ENCODE data around the gene KIAA0232. TPM values are rescaled to one million over a fixed set of nuclear protein-coding genes. Genes with fewer than 3 reads are reported as not detected.

KIAA0232 gene
- total and polyA plus RNA-seq, 12 donors, result 12.8 to 89.6 (median 70.9) TPM

- peaks cover 2 to 60% (median 36%) of the 10 kb centered on the region in 9 donors for H3K4me1 ChIP-seq
- DNase-seq, result no peak
- intact Hi-C loops (cut with DNase I), result no loop called here
- ATAC-seq, result no peak
- WGBS, 2 donors, result 73 to 80% methylated on average over 11 of the region's 11 CpGs
- H3K36me3 ChIP-seq, result no peaks in the 10 kb centered on the region
- no peaks in the 10 kb centered on the region for H3K27me3 ChIP-seq
- no peaks in the 10 kb centered on the region for H3K9me3 ChIP-seq
- H3K27ac ChIP-seq, result no peak overlapping the region
- TF ChIP-seq, protein P1, sequence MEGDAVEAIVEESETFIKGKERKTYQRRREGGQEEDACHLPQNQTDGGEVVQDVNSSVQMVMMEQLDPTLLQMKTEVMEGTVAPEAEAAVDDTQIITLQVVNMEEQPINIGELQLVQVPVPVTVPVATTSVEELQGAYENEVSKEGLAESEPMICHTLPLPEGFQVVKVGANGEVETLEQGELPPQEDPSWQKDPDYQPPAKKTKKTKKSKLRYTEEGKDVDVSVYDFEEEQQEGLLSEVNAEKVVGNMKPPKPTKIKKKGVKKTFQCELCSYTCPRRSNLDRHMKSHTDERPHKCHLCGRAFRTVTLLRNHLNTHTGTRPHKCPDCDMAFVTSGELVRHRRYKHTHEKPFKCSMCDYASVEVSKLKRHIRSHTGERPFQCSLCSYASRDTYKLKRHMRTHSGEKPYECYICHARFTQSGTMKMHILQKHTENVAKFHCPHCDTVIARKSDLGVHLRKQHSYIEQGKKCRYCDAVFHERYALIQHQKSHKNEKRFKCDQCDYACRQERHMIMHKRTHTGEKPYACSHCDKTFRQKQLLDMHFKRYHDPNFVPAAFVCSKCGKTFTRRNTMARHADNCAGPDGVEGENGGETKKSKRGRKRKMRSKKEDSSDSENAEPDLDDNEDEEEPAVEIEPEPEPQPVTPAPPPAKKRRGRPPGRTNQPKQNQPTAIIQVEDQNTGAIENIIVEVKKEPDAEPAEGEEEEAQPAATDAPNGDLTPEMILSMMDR (IDR thresholded peaks at IDR 0.05), result no peak
- no peak overlapping the region for H3K4me3 ChIP-seq
These were observed 13.1 kb upstream of the KIAA0232 start for GRCh38 chr4:6769233-6769988.

- Histone ChIP-seq H3K9me3 (no peaks in the 10 kb centered on the region), H3K4me1 (peaks cover 2 to 60% (median 36%) of the 10 kb centered on the region in 9 donors), H3K27me3 (no peaks in the 10 kb centered on the region), H3K36me3 (no peaks in the 10 kb centered on the region), H3K4me3 (no peak overlapping the region), H3K27ac (peak overlapping the region in 3 of 10 donors; percentile 77 to 87 (median 80))
- TF ChIP-seq, protein P1 (IDR thresholded peaks at IDR 0.05), result no peak
- ATAC-seq (no peak), DNase-seq (no peak)
- intact Hi-C loops (cut with DNase I), result loop anchor here in 2 of 10 donors (5.0 kb wide), 2 partner anchors 38 to 102 kb away; no protein-coding TSS in a partner anchor
- 81 to 85% methylated on average over 7 of the region's 7 CpGs for WGBS, 2 donors
These were observed 12.5 kb upstream of the KIAA0232 start for GRCh38 chr4:6769989-6770420.

- no peak for DNase-seq
- TF ChIP-seq, protein P1 (IDR thresholded peaks at IDR 0.05), result no peak
- WGBS, 2 donors, result 76 to 83% methylated on average over 7 of the region's 7 CpGs
- intact Hi-C loops (cut with DNase I), result loop anchor here in 2 of 10 donors (5.0 kb wide), 2 partner anchors 38 to 102 kb away; no protein-coding TSS in a partner anchor
- no peaks in the 10 kb centered on the region for H3K27me3 ChIP-seq
- no peaks in the 10 kb centered on the region for H3K36me3 ChIP-seq
- peak in 1 of 8 donors; percentile 3 for ATAC-seq
- H3K4me1 ChIP-seq, result peaks cover 2 to 60% (median 36%) of the 10 kb centered on the region in 9 donors
- H3K4me3 ChIP-seq, result no peak overlapping the region
- no peaks in the 10 kb centered on the region for H3K9me3 ChIP-seq
- peak overlapping the region; percentile 26 to 91 (median 82) for H3K27ac ChIP-seq
These were observed 11.8 kb upstream of the KIAA0232 start for GRCh38 chr4:6770581-6771228.

- H3K27ac ChIP-seq, result peak overlapping the region; percentile 58 to 91 (median 82)
- WGBS, 2 donors, result 59 to 60% methylated on average over 8 of the region's 8 CpGs
- H3K4me1 ChIP-seq, result peaks cover 2 to 60% (median 36%) of the 10 kb centered on the region in 9 donors
- H3K9me3 ChIP-seq, result no peaks in the 10 kb centered on the region
- TF ChIP-seq, protein P1 (IDR thresholded peaks at IDR 0.05), result peak in 1 of 9 donors; percentile 8
- ATAC-seq (peak; percentile 83 to 94 (median 92)), DNase-seq (peak; percentile 81 to 82)
- no peaks in the 10 kb centered on the region for H3K27me3 ChIP-seq
- intact Hi-C loops (cut with DNase I), result loop anchor here in 2 of 10 donors (5.0 kb wide), 2 partner anchors 39 to 101 kb away; no protein-coding TSS in a partner anchor
- no peaks in the 10 kb centered on the region for H3K36me3 ChIP-seq
- peak overlapping the region in 1 of 10 donors; percentile 8 for H3K4me3 ChIP-seq
These were observed 11.3 kb upstream of the KIAA0232 start for GRCh38 chr4:6771229-6771671.

Data from heart right ventricle (tissue), 16 donors.